ENCODE measurements around the gene RAI1. TPM values are rescaled to one million over a fixed set of nuclear protein-coding genes. Genes with fewer than 3 reads are reported as not detected.

The RAI1 gene
- total and polyA plus RNA-seq, 2 experiments from 2014 or later = 0.87 to 0.89 TPM

- DNase-seq (ENCODE audit: low spot score) (no peak), ATAC-seq (no peak)
- H3K27ac Mint-ChIP-seq = no peak overlapping the region; the same call in 1 of the 2 replicates
- H3K27me3 Mint-ChIP-seq (ENCODE audit: insufficient read depth, low read depth, poor library complexity) = peaks cover 39% of the 10 kb centered on the region
- H3K4me1 ChIP-seq (ENCODE audit: insufficient read depth) = peaks cover 40% of the 10 kb centered on the region
- H3K9me2 ChIP-seq (ENCODE audit: insufficient read depth) = no peaks in the 10 kb centered on the region
- no peaks in the 10 kb centered on the region for H4K20me1 ChIP-seq (replicated peaks; ENCODE audit: insufficient read depth)
- no peaks in the 10 kb centered on the region for H3K27me3 ChIP-seq (ENCODE audit: insufficient read depth)
- H3F3A ChIP-seq (replicated peaks; ENCODE audit: low read depth) = peaks cover 26% of the 10 kb centered on the region
- H2AFZ ChIP-seq = no peak overlapping the region
- H3K79me2 ChIP-seq (replicated peaks; ENCODE audit: insufficient read depth) = no peaks in the 10 kb centered on the region
- H3K9me3 Mint-ChIP-seq = no peaks in the 10 kb centered on the region; the same call in 2 of the 3 replicates
- H3K4me3 ChIP-seq = no peak overlapping the region
- peak overlapping the region; percentile 93 for H3K4me2 ChIP-seq
- H3K4me3 Mint-ChIP-seq = no peak overlapping the region; the same call in 2 of the 3 replicates
- H3K36me3 Mint-ChIP-seq (ENCODE audit: low read depth) = no peaks in the 10 kb centered on the region; the same call in 2 of the 3 replicates
- peaks cover 64% of the 10 kb centered on the region for H3K4me1 Mint-ChIP-seq
- TF ChIP-seq, protein P1, sequence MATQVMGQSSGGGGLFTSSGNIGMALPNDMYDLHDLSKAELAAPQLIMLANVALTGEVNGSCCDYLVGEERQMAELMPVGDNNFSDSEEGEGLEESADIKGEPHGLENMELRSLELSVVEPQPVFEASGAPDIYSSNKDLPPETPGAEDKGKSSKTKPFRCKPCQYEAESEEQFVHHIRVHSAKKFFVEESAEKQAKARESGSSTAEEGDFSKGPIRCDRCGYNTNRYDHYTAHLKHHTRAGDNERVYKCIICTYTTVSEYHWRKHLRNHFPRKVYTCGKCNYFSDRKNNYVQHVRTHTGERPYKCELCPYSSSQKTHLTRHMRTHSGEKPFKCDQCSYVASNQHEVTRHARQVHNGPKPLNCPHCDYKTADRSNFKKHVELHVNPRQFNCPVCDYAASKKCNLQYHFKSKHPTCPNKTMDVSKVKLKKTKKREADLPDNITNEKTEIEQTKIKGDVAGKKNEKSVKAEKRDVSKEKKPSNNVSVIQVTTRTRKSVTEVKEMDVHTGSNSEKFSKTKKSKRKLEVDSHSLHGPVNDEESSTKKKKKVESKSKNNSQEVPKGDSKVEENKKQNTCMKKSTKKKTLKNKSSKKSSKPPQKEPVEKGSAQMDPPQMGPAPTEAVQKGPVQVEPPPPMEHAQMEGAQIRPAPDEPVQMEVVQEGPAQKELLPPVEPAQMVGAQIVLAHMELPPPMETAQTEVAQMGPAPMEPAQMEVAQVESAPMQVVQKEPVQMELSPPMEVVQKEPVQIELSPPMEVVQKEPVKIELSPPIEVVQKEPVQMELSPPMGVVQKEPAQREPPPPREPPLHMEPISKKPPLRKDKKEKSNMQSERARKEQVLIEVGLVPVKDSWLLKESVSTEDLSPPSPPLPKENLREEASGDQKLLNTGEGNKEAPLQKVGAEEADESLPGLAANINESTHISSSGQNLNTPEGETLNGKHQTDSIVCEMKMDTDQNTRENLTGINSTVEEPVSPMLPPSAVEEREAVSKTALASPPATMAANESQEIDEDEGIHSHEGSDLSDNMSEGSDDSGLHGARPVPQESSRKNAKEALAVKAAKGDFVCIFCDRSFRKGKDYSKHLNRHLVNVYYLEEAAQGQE (IDR thresholded peaks at IDR 0.05; ENCODE audit: unreplicated experiment) = no peak
- TF ChIP-seq NANOG (IDR thresholded peaks at IDR 0.05; ENCODE audit: borderline replicate concordance) (no peak), EZH2 (IDR thresholded peaks at IDR 0.05; ENCODE audit: low read depth, unreplicated experiment) (no peak), ZNF114 (CRISPR knock-in tag; IDR thresholded peaks at IDR 0.05) (no peak), STAT1 (IDR thresholded peaks at IDR 0.05; ENCODE audit: unreplicated experiment) (no peak), ZNF331 (CRISPR knock-in tag; IDR thresholded peaks at IDR 0.05; ENCODE audit: low read depth) (no peak), CREB1 (CRISPR knock-in tag; IDR thresholded peaks at IDR 0.05; ENCODE audit: low read depth) (no peak), POLR2AphosphoS5 (IDR thresholded peaks at IDR 0.05; ENCODE audit: low read depth) (no peak), EZH2phosphoT487 (IDR thresholded peaks at IDR 0.05; ENCODE audit: unreplicated experiment) (no peak), JUNB (IDR thresholded peaks at IDR 0.05; ENCODE audit: unreplicated experiment) (no peak)
- TF ChIP-seq, protein P2, sequence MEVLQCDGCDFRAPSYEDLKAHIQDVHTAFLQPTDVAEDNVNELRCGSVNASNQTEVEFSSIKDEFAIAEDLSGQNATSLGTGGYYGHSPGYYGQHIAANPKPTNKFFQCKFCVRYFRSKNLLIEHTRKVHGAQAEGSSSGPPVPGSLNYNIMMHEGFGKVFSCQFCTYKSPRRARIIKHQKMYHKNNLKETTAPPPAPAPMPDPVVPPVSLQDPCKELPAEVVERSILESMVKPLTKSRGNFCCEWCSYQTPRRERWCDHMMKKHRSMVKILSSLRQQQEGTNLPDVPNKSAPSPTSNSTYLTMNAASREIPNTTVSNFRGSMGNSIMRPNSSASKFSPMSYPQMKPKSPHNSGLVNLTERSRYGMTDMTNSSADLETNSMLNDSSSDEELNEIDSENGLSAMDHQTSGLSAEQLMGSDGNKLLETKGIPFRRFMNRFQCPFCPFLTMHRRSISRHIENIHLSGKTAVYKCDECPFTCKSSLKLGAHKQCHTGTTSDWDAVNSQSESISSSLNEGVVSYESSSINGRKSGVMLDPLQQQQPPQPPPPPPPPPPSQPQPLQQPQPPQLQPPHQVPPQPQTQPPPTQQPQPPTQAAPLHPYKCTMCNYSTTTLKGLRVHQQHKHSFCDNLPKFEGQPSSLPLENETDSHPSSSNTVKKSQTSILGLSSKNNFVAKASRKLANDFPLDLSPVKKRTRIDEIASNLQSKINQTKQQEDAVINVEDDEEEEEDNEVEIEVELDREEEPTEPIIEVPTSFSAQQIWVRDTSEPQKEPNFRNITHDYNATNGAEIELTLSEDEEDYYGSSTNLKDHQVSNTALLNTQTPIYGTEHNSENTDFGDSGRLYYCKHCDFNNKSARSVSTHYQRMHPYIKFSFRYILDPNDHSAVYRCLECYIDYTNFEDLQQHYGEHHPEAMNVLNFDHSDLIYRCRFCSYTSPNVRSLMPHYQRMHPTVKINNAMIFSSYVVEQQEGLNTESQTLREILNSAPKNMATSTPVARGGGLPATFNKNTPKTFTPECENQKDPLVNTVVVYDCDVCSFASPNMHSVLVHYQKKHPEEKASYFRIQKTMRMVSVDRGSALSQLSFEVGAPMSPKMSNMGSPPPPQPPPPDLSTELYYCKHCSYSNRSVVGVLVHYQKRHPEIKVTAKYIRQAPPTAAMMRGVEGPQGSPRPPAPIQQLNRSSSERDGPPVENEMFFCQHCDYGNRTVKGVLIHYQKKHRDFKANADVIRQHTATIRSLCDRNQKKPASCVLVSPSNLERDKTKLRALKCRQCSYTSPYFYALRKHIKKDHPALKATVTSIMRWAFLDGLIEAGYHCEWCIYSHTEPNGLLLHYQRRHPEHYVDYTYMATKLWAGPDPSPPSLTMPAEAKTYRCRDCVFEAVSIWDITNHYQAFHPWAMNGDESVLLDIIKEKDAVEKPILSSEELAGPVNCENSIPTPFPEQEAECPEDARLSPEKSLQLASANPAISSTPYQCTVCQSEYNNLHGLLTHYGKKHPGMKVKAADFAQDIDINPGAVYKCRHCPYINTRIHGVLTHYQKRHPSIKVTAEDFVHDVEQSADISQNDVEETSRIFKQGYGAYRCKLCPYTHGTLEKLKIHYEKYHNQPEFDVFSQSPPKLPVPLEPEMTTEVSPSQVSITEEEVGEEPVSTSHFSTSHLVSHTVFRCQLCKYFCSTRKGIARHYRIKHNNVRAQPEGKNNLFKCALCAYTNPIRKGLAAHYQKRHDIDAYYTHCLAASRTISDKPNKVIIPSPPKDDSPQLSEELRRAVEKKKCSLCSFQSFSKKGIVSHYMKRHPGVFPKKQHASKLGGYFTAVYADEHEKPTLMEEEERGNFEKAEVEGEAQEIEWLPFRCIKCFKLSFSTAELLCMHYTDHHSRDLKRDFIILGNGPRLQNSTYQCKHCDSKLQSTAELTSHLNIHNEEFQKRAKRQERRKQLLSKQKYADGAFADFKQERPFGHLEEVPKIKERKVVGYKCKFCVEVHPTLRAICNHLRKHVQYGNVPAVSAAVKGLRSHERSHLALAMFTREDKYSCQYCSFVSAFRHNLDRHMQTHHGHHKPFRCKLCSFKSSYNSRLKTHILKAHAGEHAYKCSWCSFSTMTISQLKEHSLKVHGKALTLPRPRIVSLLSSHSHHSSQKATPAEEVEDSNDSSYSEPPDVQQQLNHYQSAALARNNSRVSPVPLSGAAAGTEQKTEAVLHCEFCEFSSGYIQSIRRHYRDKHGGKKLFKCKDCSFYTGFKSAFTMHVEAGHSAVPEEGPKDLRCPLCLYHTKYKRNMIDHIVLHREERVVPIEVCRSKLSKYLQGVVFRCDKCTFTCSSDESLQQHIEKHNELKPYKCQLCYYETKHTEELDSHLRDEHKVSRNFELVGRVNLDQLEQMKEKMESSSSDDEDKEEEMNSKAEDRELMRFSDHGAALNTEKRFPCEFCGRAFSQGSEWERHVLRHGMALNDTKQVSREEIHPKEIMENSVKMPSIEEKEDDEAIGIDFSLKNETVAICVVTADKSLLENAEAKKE (CRISPR knock-in tag; IDR thresholded peaks at IDR 0.05) = no peak
- TF ChIP-seq, protein P3, sequence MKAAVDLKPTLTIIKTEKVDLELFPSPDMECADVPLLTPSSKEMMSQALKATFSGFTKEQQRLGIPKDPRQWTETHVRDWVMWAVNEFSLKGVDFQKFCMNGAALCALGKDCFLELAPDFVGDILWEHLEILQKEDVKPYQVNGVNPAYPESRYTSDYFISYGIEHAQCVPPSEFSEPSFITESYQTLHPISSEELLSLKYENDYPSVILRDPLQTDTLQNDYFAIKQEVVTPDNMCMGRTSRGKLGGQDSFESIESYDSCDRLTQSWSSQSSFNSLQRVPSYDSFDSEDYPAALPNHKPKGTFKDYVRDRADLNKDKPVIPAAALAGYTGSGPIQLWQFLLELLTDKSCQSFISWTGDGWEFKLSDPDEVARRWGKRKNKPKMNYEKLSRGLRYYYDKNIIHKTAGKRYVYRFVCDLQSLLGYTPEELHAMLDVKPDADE (IDR thresholded peaks at IDR 0.05) = no peak
- peak overlapping the region; percentile 98; the same call in 1 of the 2 replicates for H3K27ac ChIP-seq (ENCODE audit: low read depth)
- no peaks in the 10 kb centered on the region for H3K36me3 ChIP-seq (ENCODE audit: insufficient read depth)
Measured at GRCh38 chr17:17841601-17842025, 160.4 kb downstream of the RAI1 start.

Data from GM23338 (cell line).